GM20000 (cell line): ENCODE data around the gene LCE1C.

Source experiments
- DNase-seq: peaks from one replicate; pipeline ENCODE4 v3.0.0; 2012; ENCODE audit warnings: low spot score
- TF ChIP-seq, protein P1 (sequence below): IDR thresholded peaks from 2 replicates; pipeline ENCODE4 v1.5.1; 2012; ENCODE audit warnings: mild to moderate bottlenecking, control low read depth; ENCODE audit errors: extremely low read depth, missing control alignments

Gene LCE1C

DNA sequence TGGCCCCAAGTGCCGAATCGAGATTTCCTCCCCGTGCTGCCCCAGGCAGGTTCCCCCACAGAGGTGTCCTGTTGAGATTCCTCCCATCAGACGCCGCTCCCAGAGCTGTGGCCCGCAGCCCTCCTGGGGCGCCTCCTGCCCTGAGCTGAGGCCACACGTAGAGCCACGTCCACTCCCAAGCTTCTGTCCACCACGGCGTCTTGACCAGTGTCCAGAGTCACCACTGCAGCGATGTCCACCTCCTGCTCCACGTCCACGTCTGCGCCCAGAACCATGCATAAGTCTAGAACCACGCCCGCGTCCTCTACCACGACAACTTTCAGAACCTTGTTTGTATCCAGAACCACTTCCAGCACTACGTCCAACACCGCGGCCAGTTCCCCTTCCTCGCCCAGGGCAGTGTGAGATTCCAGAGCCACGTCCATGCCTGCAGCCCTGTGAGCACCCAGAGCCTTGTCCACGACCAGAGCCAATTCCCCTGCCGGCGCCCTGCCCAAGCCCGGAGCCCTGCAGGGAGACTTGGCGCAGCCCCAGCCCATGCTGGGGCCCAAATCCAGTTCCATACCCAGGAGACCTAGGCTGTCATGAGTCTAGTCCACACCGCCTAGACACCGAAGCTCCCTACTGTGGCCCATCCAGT is 45.8 kb downstream of the LCE1C start:
- DNase-seq: no peak
- TF ChIP-seq, protein P1, sequence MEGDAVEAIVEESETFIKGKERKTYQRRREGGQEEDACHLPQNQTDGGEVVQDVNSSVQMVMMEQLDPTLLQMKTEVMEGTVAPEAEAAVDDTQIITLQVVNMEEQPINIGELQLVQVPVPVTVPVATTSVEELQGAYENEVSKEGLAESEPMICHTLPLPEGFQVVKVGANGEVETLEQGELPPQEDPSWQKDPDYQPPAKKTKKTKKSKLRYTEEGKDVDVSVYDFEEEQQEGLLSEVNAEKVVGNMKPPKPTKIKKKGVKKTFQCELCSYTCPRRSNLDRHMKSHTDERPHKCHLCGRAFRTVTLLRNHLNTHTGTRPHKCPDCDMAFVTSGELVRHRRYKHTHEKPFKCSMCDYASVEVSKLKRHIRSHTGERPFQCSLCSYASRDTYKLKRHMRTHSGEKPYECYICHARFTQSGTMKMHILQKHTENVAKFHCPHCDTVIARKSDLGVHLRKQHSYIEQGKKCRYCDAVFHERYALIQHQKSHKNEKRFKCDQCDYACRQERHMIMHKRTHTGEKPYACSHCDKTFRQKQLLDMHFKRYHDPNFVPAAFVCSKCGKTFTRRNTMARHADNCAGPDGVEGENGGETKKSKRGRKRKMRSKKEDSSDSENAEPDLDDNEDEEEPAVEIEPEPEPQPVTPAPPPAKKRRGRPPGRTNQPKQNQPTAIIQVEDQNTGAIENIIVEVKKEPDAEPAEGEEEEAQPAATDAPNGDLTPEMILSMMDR: no peak

DNA sequence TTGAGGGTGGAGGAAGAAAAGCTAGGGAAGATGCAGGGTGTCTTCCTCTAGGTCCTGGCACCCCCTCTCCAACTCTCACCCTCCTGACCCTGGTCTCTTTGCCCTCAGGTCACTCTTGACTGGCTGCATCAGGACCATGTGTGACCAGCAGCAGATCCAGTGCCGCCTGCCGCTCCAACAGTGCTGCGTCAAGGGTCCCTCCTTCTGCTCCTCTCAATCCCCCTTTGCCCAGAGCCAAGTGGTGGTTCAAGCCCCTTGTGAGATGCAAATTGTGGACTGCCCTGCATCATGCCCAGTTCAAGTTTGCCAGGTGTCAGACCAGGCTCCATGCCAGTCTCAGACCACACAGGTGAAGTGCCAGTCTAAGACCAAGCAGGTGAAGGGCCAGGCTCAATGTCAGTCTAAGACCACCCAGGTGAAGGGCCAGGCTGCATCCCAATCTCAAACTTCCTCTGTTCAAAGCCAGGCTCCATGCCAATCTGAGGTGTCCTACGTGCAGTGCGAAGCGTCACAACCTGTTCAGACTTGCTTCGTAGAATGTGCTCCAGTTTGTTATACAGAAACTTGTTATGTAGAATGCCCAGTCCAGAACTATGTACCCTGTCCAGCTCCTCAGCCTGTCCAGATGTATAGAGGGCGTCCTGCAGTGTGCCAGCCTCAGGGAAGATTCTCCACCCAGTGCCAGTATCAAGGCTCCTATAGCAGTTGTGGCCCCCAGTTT is 46.8 kb downstream of the LCE1C start:
- DNase-seq: no peak

DNA sequence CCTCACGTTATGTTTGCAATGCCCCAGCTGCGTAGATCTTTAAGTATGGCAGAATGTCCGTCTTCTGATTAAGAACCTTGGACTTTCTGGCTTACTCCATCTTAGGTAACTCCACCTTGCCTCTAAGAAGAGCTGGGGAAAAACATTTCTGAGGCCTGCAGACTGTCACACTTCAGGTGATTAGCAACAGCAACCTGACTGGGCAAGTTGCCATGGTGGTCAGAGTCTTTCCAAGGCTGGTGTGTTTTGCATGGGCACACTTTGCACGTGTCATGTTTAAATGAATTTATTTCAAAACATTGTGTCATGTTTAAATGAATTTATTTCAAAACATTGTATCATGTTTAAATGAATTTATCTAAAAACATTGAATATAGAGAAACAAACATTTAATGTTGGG is 47.8 kb downstream of the LCE1C start:
- TF ChIP-seq, protein P1: no peak
- DNase-seq: no peak

More for the DNA sequence above, 46.8 kb downstream of the LCE1C start:
- TF ChIP-seq, protein P1: no peak

DNA sequence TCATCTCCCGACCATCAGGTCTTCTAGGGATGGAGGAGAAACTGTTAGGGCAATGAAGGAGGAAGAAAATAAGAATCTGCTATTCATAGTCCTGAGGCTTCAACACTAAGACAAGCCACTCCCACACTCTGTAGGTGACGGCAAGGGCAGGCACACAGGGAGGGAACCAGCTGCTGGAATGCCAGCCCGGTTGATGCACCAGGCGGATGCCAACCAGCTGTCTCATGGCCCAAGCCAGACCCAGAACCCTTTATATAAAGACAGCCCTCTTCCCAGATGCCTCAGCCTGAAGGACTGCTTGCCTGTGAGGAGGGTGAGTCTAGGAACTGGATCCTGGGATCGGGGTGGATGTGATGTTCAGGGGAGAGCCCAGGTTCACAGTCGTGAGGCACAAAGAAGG is 48.7 kb downstream of the LCE1C start, which contains the start of gene KPRP:
Gene KPRP, plus strand, starts transcription at position 279 of the 400 bp plus-strand sequence. CDS start 1,564 bp downstream, outside the sequence.
- DNase-seq: no peak
- TF ChIP-seq, protein P1: no peak

DNA sequence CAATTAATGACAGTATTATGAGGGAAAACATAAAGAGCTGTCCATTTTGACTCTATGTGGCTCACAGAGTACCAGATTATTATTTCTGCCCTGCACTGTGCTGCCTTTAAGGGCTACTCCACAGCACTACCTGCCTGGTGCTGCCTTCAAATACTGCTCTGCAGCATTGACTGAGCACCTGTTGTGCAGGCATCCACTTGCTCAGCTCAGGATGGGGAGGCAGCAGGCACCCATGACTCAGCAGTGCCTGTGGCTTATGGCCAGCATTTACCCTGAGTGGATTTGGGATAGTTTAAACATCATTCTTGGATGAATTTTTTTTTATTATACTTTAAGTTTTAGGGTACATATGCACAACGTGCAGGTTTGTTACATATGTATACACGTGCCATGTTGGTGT is 49.6 kb downstream of the LCE1C start:
- DNase-seq: no peak
- TF ChIP-seq, protein P1: no peak
